Measurements from ENCODE around the gene AKAP13.

Gene AKAP13

GRCh38 chr15:85464471-85464870 lies 84.1 kb downstream of the AKAP13 start:
- TF ChIP-seq CTCF (IDR thresholded peaks at IDR 0.05; ENCODE audit: low read depth, low read length, missing control alignments): no peak
- no peak overlapping the region for H3K4me3 ChIP-seq (ENCODE audit: low read depth, low read length)
- no peak for DNase-seq (ENCODE audit: low read depth)
- in situ Hi-C loops (cut with HindIII; ENCODE audit: low sequenced_read_pairs): no loop called here

- no peak for DNase-seq (ENCODE audit: low read depth)
- TF ChIP-seq CTCF (IDR thresholded peaks at IDR 0.05; ENCODE audit: low read depth, low read length, missing control alignments): no peak
- H3K4me3 ChIP-seq (ENCODE audit: low read depth, low read length): no peak overlapping the region
- in situ Hi-C loops (cut with HindIII; ENCODE audit: low sequenced_read_pairs): no loop called here
Measured at GRCh38 chr15:85470563-85471271, 90.3 kb downstream of the AKAP13 start.

- no peak for TF ChIP-seq CTCF (IDR thresholded peaks at IDR 0.05; ENCODE audit: low read depth, low read length, missing control alignments)
- no peak for DNase-seq (ENCODE audit: low read depth)
- in situ Hi-C loops (cut with HindIII; ENCODE audit: low sequenced_read_pairs): no loop called here
- no peak overlapping the region for H3K4me3 ChIP-seq (ENCODE audit: low read depth, low read length)
Measured at GRCh38 chr15:85472349-85472748, 91.9 kb downstream of the AKAP13 start.

- in situ Hi-C loops (cut with HindIII; ENCODE audit: low sequenced_read_pairs): no loop called here
Measured at GRCh38 chr15:85473455-85473854, 93.1 kb downstream of the AKAP13 start.

GRCh38 chr15:85474700-85475316 lies 94.4 kb downstream of the AKAP13 start:
- no peak for TF ChIP-seq CTCF (IDR thresholded peaks at IDR 0.05; ENCODE audit: low read depth, low read length, missing control alignments)
- H3K4me3 ChIP-seq (ENCODE audit: low read depth, low read length): no peak overlapping the region
- in situ Hi-C loops (cut with HindIII; ENCODE audit: low sequenced_read_pairs): no loop called here
- DNase-seq (ENCODE audit: low read depth): no peak

More at GRCh38 chr15:85473455-85473854, 93.1 kb downstream of the AKAP13 start:
- TF ChIP-seq CTCF (IDR thresholded peaks at IDR 0.05; ENCODE audit: low read depth, low read length, missing control alignments): no peak
- DNase-seq (ENCODE audit: low read depth): peak; percentile 75
- no peak overlapping the region for H3K4me3 ChIP-seq (ENCODE audit: low read depth, low read length)

GRCh38 chr15:85475317-85475701 lies 94.9 kb downstream of the AKAP13 start:
- TF ChIP-seq CTCF (IDR thresholded peaks at IDR 0.05; ENCODE audit: low read depth, low read length, missing control alignments): no peak
- DNase-seq (ENCODE audit: low read depth): no peak
- in situ Hi-C loops (cut with HindIII; ENCODE audit: low sequenced_read_pairs): no loop called here
- H3K4me3 ChIP-seq (ENCODE audit: low read depth, low read length): no peak overlapping the region
